Skeletal muscle cell (primary cell): ENCODE measurements around the gene CZIB.
"Not testable (repeated sequence)": the region's sequence is repeated elsewhere in the genome, so short reads cannot be mapped to it uniquely, and the experiment has no call there.

Source experiments
- DNase-seq: peaks from one replicate; pipeline ENCODE4 v3.0.0-alpha.2; 2010; ENCODE audit warnings: low read depth
- H3K4me3 ChIP-seq: 2 replicates; pipeline ENCODE4 v1.5.1; 2011; ENCODE audit warnings: low read depth, mild to moderate bottlenecking, control low read depth, low read length, moderate library complexity

Gene CZIB

DNA sequence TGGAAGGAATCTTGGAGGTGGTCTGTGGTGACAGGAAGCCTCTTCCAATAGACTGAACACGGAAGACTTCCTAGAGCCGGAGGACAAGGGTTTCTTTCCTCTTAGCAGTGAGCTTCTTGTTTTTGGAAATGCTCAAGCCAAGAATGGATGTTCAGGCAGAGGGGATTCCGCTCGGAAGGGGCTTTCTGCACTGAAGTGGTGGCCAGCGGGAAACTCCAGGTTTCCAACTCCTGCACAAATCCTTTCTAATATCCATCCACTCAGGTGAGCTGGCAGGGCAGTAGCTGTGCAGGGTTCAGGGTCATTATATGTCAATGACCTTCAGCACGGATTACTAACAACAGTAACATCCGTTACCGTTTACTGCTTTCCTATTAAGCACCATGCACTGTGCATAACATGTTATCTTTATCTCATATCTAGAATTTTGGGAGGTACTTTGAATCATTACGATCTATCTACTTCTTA is 24.4 kb downstream of the CZIB start:
- peak overlapping the region; percentile 84 for H3K4me3 ChIP-seq
- no peak for DNase-seq

DNA sequence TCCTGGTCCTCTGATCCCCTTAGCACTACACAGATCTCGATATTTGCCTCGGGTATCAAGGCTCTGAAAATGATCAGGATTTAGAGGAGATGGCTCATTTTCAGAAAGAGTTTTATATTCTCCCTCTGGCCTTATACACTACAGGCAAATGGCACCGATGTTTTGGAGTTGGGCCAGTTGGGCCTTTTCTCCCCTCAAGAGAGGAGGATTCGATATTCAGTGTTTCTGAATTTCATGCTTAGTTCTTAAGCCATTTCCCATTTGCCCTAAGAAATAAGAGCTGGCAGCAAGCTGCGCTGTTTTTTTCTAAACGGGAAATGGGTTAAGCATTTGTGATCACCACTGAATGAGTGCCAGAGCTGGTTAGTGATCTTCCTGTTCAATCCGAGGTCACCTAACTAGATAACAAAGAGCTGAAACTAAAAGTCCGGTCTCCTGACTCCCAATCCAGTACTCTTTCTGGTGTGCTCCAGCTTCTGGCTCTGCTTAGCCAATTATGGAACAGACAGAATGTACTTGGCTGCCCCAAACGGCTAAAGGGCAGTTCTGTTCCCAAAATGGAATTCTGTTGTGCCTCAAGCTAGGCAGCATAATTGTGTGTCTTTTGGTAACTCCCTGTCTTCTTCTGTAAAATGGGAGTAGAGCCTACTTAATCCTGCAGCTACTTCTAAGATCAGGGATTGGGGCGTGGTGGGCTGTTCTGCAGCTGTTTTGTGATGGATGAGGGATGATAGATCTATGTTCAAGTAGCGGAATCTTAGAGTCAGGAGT is 25.0 kb downstream of the CZIB start:
- DNase-seq, result no peak
- no peak overlapping the region for H3K4me3 ChIP-seq

DNA sequence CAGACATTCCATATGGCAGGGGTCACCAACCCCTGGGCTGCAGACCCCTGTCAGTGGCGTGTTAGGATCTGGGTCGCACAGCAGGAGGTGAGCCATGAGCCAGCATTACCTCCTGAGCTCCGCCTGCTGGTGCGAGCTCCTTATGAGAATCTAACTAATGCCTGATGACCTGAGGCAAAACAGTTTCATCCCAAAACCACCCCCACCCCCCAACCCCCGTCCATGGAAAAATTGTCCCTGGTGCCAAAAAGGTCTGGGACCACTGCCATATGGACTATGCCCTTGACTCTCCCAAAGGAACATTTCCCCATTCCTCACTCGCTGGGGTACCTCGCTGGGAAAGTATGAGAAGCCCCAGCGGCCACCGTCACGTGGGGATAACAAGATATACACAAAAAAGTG is 30.2 kb downstream of the CZIB start:
- DNase-seq, result no peak

DNA sequence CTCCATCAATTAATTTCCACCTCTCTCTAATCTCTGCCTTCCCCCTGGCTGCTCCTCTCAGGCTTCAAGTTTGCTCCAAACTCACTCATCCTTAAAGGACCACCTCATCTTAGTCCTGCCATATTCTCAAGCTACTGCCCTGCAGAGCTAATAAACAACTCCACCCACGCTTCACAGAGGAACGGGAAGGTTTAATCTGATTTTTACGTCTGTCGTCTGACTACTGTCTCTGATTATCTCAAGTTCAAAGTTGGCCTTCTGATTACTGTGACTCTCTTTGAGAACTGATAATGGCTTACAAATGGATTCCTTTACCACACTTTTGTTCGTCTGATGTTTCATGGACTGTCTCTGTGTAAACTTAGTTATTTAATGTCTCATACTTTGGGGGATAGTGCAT is 31.4 kb downstream of the CZIB start:
- DNase-seq, result no peak
- H3K4me3 ChIP-seq, result no peak overlapping the region

More for the DNA sequence above, 30.2 kb downstream of the CZIB start:
- H3K4me3 ChIP-seq, result no peak overlapping the region

DNA sequence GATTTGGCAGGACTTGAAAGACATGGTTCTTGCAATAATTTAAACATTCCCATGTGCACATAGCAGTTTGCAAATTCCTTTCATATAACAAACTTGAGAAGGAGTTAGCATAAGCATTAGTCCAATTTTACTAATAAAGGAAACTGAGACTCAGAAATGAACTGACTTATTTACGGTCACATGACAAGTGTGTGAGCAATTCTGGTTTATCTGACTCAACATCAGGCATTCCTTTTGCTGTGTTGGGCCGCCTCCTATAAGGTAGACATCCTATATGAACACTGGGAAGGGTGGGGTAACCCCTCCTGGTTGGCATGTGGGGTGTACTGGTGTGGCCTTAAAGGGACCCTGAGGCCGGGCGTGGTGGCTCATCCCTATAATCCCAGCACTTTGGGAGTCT is 32.3 kb downstream of the CZIB start:
- no peak overlapping the region for H3K4me3 ChIP-seq
- no peak for DNase-seq

DNA sequence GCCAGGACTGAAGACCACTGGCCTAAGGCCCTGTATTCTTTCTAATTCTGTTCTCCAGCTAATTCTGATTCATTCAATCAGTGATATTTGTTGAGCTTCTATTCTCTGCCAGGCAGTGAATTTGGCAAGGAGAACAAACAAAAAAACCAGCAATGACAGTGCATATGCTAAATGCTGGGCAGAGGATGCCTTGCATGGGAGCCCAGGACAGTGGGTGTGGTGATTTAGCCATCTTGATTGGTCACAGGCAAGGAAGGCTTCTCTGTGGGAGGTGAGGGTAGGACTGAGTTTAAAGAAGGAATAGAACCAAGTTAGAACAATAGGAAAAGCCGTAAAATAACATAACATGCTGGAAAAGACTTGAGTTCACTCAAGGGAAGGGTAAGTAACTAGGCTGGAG is 33.0 kb downstream of the CZIB start:
- DNase-seq, result no peak
- H3K4me3 ChIP-seq, result no peak overlapping the region

DNA sequence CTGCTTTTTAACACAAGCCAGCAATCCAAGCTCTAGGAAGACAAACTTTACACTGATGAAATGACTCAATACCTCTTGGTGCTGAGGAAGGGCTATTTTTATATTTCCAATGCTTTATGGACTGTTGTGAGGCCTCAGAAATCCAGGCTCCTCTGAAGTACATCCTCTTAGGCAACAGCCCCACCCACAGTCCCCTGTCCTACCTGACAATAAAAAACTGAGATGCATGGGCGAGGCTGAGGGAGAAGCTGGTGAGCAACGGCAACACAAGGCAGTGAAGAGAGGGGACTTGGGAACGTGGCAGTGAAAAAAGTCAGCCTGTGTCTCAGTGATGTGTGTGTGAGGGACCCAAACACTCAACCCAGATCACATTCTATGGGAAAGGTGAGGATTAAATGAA is 33.9 kb downstream of the CZIB start:
- no peak overlapping the region for H3K4me3 ChIP-seq
- DNase-seq, result no peak

DNA sequence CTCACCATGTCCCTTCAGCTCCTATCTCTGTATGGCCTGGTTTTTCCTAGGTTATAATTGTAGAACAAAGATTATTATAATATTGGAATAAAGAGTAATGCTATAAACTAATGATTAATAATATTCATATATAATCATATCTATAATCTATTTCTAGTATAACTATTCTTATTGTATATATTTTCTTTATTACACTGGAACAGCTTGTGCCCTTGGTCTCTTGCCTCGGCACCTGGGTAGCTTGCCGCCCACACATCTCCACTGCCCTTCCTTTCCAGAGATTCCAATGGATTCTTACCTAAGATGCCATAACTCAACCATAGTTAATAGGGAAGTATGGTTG is 34.5 kb downstream of the CZIB start:
- DNase-seq, H3K4me3 ChIP-seq: not testable (repeated sequence)

DNA sequence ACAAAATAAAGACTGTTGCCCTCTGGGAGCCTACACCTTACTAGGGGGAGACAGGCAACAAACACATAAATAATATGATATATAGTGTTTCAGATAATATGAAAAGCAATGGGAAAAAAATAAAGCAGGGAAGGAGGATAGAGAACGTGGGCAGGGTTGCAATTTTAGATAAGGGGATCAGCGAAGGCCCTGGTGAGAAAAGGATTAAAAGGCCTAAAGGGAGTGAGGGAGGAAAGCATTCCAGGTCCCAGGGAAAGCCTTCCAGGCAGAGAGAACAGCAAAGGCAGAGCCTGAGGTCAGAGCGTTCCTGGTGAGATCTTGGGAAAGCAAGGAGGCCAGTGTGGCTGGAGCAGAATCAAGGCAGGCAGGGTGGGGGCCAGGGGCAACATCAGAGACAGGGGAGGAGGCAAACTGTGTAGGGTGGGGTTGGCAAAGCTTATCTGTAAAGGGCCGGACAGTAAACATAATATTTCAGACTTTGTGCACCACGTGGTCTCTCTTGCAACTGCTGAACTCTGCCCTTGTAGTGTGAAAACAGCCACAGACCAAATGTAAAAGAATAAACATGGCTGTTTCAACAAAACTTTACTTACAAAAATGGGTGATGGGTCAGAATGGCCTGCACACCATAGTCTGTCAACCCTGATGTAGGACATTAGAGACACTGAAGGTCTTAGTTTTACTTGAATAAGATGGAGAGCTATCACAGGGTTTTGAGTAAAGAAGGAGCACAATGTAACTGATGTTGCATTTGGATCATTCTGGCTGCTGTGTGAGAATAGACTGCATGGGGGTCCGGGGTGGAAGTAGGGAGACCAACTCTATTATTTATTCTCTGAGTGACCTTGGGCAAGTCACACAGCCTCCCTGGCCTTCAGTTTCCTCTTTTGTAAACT is 37.1 kb downstream of the CZIB start:
- no peak overlapping the region for H3K4me3 ChIP-seq
- no peak for DNase-seq

DNA sequence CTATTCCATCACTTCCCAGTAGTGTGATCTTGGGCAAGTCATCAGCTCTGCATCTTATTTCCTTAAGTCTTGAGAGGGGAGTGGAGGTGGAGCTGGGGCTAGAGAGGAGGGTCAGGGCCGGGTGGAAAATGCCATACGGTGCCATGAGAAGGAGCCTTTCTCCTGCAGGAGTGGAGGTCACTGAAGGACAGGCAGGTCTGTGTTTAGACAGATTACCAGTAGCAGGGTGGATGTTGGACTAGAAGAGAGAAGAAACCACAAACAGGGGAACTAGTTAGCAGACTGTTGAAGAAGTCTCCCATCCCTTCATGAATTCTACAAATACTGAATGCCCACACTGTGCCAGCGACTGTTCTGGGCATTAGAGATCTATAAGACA is 37.7 kb downstream of the CZIB start:
- no peak for DNase-seq
- no peak overlapping the region for H3K4me3 ChIP-seq

DNA sequence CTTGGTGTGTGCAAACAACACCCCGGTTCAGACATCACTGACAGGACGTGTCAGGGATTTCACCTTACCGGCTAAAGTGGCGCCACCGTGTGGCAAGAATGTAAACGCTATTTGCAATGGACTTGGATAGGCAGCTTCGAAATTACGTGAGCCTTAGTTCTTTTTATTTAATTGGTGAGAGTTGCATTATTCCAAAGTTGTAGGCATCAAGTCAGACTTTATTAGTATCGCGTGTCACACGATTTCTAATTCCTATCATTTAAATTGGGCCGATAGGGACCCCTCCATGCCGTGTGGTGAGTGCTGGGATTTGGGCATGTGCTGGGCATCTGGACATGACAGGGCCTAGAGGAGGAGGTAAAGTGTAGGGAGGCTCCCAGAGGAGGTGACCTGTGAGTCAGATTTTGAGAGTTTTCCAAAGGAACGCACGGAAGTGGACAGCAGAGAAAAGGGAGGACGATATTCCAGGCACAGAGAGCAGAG is 38.3 kb downstream of the CZIB start:
- DNase-seq, result no peak
- H3K4me3 ChIP-seq, result no peak overlapping the region

DNA sequence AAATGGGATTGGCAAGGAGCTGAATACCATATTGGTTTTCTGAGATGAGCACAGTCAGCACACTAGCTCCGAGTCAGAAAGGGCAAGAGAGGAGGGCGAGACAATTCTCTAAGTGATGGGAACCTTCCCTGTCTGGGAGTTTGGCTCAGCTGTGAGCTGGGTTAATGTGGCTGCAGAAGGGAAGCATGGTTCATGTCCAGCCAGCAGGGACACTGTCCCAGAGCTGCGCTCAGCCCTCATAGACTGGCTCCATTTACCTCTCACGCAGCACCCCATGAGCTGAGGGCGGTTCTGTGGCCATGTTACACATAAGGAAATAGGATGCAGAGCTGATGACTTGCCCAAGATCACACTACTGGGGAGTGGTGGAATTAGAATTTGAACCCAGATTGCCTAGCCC is 39.5 kb downstream of the CZIB start:
- no peak for DNase-seq
- no peak overlapping the region for H3K4me3 ChIP-seq

DNA sequence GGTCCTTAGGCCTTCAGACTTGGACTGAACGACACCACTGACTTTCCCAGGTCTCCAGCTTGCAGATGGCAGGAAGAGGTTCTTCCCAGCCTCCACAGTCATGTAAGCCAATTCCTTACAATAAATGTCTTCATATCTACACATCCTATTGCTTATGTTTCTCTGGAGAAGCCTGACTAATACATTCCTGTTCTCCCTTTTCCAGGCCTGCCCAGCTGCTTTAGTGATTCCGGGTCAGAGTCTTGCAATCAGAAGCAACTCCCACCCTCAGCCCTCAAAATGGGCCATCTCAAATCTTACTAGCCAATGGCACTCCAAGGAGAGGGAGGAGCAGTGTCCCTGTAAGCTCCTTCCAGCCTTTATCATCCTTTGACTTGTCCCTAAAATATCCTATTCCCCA is 40.2 kb downstream of the CZIB start:
- H3K4me3 ChIP-seq, result no peak overlapping the region
- no peak for DNase-seq

DNA sequence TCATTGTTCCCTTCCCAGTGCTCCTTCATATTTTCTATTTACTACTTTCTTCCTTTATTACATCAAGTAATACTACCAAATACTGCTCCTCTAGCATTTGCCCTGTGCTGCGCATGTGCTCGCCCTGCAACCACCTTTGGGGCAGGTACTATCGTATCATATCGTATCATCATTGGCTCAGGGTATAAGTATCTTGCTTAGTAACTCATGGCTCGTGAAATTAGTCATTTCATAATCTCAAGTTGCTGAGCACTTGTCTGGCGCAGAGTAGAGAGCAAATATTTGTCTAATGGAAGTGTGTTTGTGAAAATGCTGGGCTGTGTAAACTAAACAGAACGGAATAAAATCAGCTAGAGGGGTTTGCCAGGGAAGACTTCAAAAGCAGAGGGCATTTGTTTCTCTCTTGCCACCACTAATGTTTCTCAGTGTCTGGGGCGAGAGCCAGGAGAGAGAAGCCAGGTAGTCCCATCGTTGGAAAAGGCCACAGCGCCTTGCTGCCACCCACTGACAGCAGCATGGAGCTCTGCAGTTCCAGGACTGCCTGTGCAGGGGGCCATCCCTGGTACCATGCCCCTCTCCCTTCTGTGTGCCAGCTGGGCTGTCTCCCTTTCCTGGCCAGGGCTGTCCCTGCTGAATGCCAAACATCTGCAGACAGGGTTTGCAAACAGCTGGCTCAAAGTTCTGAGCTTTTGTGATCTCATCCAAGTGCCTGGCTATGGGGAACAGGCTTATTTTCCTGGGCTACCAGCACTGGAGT is 43.8 kb downstream of the CZIB start:
- DNase-seq, result no peak
- H3K4me3 ChIP-seq, result no peak overlapping the region

DNA sequence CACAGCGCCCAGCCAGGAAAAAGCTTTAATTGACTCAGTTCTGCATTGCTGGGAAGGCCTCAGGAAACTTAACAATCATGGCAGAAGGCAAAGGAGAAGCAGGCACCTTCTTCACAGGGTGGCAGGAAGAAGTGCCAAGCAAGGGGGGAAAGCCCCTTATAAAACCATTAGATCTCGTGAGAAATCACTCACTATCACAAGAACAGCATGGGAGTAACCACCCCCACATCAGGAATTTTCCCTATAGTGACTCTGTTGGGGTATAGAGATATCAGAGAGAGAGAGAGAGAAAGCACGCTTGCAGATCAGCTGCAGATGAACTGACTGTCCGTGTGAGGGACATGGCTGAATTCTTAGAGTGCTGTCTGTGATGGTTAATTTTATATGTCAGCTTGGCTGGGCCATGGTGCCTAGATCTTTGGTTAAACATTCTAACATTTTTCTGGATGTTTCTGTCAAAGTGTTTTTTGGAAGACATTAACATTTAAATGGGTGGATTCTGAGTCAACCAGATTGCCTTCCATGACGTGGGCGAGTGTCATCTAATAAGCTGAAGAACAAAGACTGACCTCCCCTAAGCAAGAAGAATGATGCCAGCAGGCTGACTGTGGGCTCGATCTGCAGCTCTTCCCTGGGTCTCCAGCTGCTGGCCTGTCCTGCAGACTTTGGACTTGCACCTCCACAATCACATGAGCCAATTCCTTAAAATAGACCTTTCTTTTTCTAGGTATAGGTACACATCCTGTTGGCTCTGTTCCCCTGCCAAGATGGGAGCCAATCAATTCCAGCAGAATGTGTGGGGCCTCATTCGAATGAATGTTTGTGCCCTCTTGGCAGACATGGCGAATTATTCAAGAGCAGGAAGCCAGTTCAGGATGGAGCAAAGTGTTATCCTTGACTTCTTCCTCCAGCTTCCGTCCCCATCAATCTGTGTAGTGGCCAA is 45.2 kb downstream of the CZIB start:
- no peak for DNase-seq
- no peak overlapping the region for H3K4me3 ChIP-seq

DNA sequence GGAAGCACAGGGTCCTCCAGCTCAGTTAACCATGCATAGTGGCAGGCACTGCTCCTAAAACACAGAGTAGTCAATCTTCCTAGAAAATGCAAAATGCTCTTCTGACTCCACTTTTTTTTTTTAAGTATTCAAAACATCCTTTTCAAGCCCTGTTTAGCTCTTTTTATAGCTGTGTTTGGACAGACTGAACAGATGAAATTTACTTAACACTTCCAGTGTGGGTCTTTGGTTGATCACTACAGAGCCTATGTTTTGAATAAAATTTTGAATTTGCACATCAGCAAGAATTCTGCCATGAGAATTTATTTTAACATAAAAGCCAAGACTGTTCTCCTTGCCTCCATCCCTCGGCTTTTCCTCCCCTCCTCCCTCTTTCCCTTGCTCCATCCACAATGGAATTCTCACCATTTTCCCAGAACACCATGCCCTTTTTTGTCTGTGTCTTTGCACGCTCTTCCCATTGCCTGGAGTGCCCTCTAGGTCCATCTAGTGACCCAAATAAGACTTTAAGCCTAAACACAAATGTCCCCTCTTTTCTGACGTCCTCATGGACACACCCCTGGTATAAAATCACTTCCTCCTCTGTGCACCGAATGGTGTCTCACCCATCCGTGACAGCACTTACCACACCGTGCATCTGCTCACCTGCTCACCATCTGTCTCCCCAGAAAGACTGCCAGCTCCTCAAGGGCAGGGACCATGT is 47.9 kb downstream of the CZIB start:
- DNase-seq, result no peak
- no peak overlapping the region for H3K4me3 ChIP-seq

DNA sequence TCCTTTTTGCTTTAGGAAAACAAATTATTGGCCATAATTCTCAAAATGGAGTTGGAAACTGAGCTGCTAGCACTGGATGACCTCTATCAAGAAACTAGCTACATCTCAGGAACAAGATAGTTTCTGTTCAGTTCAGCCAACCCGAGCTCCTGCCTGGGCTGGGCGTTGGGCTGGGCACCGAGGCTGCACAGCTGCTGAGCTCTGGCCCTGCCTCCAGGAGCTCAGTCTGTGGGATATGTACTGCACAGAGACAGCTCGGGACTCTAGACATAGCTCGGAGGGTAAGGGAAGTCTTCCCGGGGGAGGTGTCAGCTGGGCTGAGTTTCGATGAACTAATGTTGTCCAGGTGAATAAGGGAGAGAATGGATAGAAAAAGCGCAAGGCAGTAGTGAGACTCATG is 53.5 kb downstream of the CZIB start:
- DNase-seq, result no peak
- no peak overlapping the region for H3K4me3 ChIP-seq

DNA sequence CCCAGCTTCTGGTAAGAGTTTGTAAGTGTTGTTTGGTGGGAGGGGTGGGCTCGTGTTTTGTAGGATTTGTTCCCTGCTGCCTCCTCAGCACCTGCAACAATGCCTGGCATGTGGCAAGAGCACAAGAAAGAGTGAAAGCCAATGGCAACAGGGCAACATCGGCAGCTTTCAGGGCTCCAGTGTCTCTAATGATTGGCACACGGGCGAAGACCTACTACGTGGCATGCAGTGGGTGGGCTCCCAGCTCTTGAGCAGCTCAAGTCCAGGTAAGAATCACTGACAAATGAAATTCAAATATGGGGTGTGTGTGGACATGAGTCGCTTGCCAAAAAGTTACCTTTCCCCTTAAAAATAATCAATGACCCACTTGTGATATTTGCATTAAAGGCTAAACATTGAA is 54.1 kb downstream of the CZIB start:
- no peak overlapping the region for H3K4me3 ChIP-seq
- DNase-seq, result no peak
